Peyer's patch (tissue), 4 donors: Measurements from ENCODE around the gene ZNF674. TPM values are rescaled to one million over a fixed set of nuclear protein-coding genes. Genes with fewer than 3 reads are reported as not detected.

Experiments
- DNase-seq, 3 donors: peaks; one replicate each; pipeline ENCODE4 v3.0.0-alpha.2; 2017 to 2019
- H3K27ac ChIP-seq, 4 donors: fragments of 200-600 bp; sonication (generic); one replicate each; pipeline ENCODE4 v1.5.1; 2016 to 2019
- H3K27me3 ChIP-seq, 2 donors: fragments of 200-600 bp; sonication (generic); one replicate each; pipeline ENCODE4 v1.5.1; 2019
- H3K36me3 ChIP-seq, 3 donors: fragments of 200-600 bp; sonication (generic); one replicate each; pipeline ENCODE4 v1.5.1; 2016 to 2019
- H3K4me1 ChIP-seq, 4 donors: fragments of 200-600 bp; sonication (generic); one replicate each; pipeline ENCODE4 v1.5.1; 2016 to 2019
- H3K4me3 ChIP-seq, 4 donors: fragments of 200-600 bp; sonication (generic); 1 replicate in 3 of 4; 2 replicates in 1 of 4; pipeline ENCODE4 v1.5.1; 2016 to 2019; ENCODE audit warnings: mild to moderate bottlenecking in 1 of 4
- H3K9me3 ChIP-seq, 4 donors: fragments of 200-600 bp; sonication (generic); one replicate each; pipeline ENCODE4 v1.5.1; 2016 to 2019; ENCODE audit warnings: mild to moderate bottlenecking in 1 of 4
- POLR2A ChIP-seq, 2 donors: fragments of 450-650 bp; IDR thresholded peaks; one replicate each; pipeline ENCODE4 v1.5.1; 2017; ENCODE audit warnings: antibody characterized with exemption in 2 of 2, mild to moderate bottlenecking in 2 of 2, moderate library complexity in 2 of 2
- total RNA-seq, 4 donors: library from RNA; depleted of rRNA; stranded (reverse); fragments of >200 nt; gene quantifications; one replicate each; pipeline ENCODE4 v1.1.0, GENCODE V29; 2016
- TF ChIP-seq, protein P1 (sequence below), 6 experiments: fragments of 450-650 bp in 4 of 6; fragments of 200-600 bp in 2 of 6; sonication (generic) in 1 of 6; IDR thresholded peaks; one replicate each; pipeline ENCODE4 v1.5.1; 2017 to 2019; ENCODE audit warnings: antibody characterized with exemption in 6 of 6, mild to moderate bottlenecking in 3 of 6, moderate library complexity in 1 of 6

ZNF674 gene
- total RNA-seq, 4 donors from 2014 or later, result 3.3 to 18.2 (median 6.9) TPM

DNA sequence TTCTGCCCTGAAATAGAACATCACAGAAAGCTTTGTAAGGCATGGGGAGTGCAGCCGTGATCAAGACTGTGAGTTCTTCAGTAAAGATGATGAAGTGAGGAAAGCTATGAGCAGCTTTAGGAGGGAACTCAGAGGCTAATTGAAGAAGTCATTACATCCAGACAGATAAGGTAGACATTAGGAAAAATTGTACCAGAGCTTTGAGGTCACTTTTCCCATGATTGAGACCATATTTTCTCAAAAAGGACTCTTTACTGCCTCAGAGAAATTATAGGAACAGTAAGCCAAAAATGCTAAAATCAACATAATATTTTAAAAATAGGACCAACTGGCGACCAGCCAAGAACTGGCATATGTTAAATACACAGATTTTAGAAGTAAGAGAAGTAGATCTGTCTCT is 39.5 kb upstream of the ZNF674 start:
- H3K9me3 ChIP-seq, result no peaks in the 10 kb centered on the region
- H3K27me3 ChIP-seq, result no peaks in the 10 kb centered on the region
- H3K27ac ChIP-seq, result no peak overlapping the region
- no peaks in the 10 kb centered on the region for H3K36me3 ChIP-seq
- no peaks in the 10 kb centered on the region for H3K4me1 ChIP-seq
- no peak overlapping the region for H3K4me3 ChIP-seq
- TF ChIP-seq, protein P1, sequence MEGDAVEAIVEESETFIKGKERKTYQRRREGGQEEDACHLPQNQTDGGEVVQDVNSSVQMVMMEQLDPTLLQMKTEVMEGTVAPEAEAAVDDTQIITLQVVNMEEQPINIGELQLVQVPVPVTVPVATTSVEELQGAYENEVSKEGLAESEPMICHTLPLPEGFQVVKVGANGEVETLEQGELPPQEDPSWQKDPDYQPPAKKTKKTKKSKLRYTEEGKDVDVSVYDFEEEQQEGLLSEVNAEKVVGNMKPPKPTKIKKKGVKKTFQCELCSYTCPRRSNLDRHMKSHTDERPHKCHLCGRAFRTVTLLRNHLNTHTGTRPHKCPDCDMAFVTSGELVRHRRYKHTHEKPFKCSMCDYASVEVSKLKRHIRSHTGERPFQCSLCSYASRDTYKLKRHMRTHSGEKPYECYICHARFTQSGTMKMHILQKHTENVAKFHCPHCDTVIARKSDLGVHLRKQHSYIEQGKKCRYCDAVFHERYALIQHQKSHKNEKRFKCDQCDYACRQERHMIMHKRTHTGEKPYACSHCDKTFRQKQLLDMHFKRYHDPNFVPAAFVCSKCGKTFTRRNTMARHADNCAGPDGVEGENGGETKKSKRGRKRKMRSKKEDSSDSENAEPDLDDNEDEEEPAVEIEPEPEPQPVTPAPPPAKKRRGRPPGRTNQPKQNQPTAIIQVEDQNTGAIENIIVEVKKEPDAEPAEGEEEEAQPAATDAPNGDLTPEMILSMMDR (IDR thresholded peaks at IDR 0.05), result no peak
- TF ChIP-seq POLR2A (IDR thresholded peaks at IDR 0.05), result no peak
- no peak for DNase-seq

DNA sequence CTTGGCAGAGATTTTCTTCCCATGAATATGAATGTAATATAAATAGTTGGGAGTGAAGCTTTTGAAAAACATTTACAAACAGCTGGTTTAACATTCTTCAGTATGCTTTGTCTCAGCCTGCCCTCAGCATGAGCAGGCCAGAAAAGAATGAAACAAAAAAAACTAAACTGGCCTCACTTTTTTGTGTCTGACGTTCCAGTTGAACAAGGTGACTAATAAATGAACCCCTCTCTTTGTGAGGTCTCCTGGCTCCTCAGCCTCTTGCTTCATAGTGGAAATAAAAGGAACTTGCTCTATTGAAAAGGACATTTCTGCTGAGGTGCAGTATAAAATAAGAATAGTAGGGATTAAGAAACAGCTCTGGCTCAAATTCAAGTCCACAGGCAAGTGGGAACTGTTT is 37.7 kb upstream of the ZNF674 start:
- DNase-seq, result no peak

DNA sequence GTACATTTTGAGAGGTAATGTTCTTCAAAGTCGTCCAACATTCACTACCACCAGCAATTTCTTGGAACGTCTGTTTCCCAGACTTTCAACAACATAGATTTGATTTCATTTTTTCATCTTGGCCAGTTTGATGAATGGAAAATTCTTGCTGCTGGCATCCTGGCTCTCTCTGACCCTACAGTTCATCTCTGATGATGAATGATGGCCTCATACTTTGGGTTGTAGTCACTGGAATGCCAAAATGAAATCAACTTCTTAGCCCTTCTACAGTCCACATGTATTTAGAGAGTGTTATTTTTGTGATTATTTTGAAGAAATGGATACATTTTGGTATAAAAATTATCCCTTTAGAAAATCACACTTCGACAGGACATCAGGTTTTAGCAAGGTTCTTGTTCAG is 37.1 kb upstream of the ZNF674 start:
- H3K4me1 ChIP-seq, result no peaks in the 10 kb centered on the region
- no peak overlapping the region for H3K4me3 ChIP-seq
- TF ChIP-seq, protein P1 (IDR thresholded peaks at IDR 0.05), result no peak
- no peak for TF ChIP-seq POLR2A (IDR thresholded peaks at IDR 0.05)
- no peak for DNase-seq
- H3K9me3 ChIP-seq, result no peaks in the 10 kb centered on the region
- peak overlapping the region in 1 of 4 donors; percentile 35 for H3K27ac ChIP-seq
- no peaks in the 10 kb centered on the region for H3K27me3 ChIP-seq
- no peaks in the 10 kb centered on the region for H3K36me3 ChIP-seq

More for the DNA sequence above, 37.7 kb upstream of the ZNF674 start:
- no peaks in the 10 kb centered on the region for H3K9me3 ChIP-seq
- no peaks in the 10 kb centered on the region for H3K36me3 ChIP-seq
- H3K27me3 ChIP-seq, result no peaks in the 10 kb centered on the region
- TF ChIP-seq POLR2A (IDR thresholded peaks at IDR 0.05), result no peak
- TF ChIP-seq, protein P1 (IDR thresholded peaks at IDR 0.05), result no peak
- no peaks in the 10 kb centered on the region for H3K4me1 ChIP-seq
- peak overlapping the region in 1 of 4 donors; percentile 35 for H3K27ac ChIP-seq
- no peak overlapping the region for H3K4me3 ChIP-seq

DNA sequence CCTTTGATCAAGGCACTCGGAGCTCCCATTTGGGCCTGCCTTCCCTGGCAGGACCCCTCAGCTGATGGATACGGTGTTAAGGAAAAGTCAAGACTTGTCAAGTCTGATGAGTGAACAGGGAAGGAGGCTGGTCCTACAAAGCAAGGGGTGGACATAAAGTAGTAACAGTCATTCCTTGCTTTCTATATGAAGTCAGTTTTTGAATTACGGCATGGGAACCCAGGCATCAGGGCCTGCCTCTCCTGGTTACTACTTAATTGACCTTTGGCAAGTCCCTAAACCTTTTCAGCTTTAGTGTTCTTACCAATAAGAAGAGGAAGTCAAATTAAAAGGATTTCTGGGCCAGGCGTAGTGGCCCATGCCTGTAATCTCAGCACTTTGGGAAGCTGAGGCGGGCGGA is 35.4 kb upstream of the ZNF674 start:
- Histone ChIP-seq H3K9me3 (no peaks in the 10 kb centered on the region), H3K4me1 (no peaks in the 10 kb centered on the region), H3K4me3 (no peak overlapping the region), H3K27me3 (no peaks in the 10 kb centered on the region), H3K27ac (no peak overlapping the region), H3K36me3 (no peaks in the 10 kb centered on the region)
- no peak for DNase-seq
- TF ChIP-seq, protein P1 (IDR thresholded peaks at IDR 0.05), result no peak

DNA sequence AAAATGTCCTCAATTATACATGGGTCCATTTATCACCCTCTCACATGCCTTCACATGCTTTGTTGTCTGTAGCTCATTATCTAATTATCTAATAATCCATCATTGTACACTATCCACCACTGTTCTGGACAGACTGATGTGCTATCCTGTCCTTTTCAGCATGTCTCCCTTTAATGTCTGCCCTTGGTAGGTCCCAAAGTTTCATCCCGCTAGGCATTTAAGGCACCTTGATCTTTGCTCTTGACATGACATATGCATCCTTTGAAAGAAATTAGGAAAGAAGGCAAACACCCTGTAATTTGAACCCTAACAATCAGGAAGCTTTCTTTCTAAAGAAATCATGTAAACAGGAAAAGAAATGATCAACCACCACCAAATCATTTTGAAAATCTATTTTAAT is 34.0 kb upstream of the ZNF674 start:
- H3K36me3 ChIP-seq, result no peaks in the 10 kb centered on the region
- H3K4me1 ChIP-seq, result peaks cover 0 to 6% (median 0%) of the 10 kb centered on the region in 4 donors
- no peak overlapping the region for H3K27ac ChIP-seq
- no peaks in the 10 kb centered on the region for H3K27me3 ChIP-seq
- no peak for DNase-seq
- H3K9me3 ChIP-seq, result no peaks in the 10 kb centered on the region
- TF ChIP-seq, protein P1 (IDR thresholded peaks at IDR 0.05), result no peak
- TF ChIP-seq POLR2A (IDR thresholded peaks at IDR 0.05), result no peak
- H3K4me3 ChIP-seq, result no peak overlapping the region
